Right lung (tissue), 5 donors: ENCODE data around the gene CTF1. TPM values are rescaled to one million over a fixed set of nuclear protein-coding genes. Genes with fewer than 3 reads are reported as not detected.
"Not testable (repeated sequence)": the region's sequence is repeated elsewhere in the genome, so short reads cannot be mapped to it uniquely, and the experiment has no call there.

ENCODE experiments used
- DNase-seq, 2 donors: peaks; one replicate each; pipeline ENCODE4 v3.0.0-alpha.2; 2013
- polyA plus RNA-seq, 5 donors: library from polyadenylated mRNA; unstranded; fragments of 120-200 nt; gene quantifications; one replicate each; pipeline versions ENCODE4 v1.2.1 to v1.2.3, GENCODE V29; 2013; ENCODE audit warnings: inconsistent platforms in 1 of 5, low replicate concordance in 1 of 5; ENCODE audit not compliant: insufficient read length in 5 of 5, insufficient read depth in 1 of 5

The CTF1 gene
- polyA plus RNA-seq, 5 donors = 7.8 to 12.5 (median 10.2) TPM

GRCh38 chr16:30928390-30928789, 32.0 kb downstream of the CTF1 start:
- no peak for DNase-seq

- DNase-seq = no peak
These were observed 32.8 kb downstream of the CTF1 start for GRCh38 chr16:30929167-30929566.

- no peak for DNase-seq
These were observed 33.8 kb downstream of the CTF1 start for GRCh38 chr16:30930160-30930571.

DNA sequence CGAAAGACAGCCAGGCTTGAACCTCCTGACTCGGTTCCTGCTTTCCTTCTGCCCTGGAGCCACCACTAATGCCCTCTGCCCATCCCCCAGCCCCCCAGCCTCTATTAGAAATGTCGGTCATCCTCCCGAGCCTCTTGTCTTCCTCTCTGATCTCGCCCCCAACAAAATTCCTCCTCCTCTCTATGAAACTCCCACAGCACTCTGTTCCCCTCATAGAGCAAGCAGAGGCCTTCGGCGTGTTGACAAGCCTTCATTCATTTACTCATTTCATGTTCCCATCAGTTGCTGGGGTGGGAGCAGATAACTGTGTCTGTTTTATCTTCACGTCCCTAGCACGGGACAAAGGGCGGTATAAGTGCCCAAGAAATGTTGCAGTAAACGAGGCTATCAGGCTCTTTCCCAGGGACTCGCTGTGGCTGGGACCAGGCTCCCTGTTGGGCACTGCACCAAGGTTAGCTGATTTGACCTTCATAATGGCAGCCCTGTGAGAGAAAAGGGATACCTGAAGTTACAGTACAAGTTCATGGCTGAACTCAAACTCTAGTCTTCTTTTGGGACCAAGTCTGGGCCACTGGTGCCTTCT, 34.7 kb downstream of the CTF1 start:
- no peak for DNase-seq

DNA sequence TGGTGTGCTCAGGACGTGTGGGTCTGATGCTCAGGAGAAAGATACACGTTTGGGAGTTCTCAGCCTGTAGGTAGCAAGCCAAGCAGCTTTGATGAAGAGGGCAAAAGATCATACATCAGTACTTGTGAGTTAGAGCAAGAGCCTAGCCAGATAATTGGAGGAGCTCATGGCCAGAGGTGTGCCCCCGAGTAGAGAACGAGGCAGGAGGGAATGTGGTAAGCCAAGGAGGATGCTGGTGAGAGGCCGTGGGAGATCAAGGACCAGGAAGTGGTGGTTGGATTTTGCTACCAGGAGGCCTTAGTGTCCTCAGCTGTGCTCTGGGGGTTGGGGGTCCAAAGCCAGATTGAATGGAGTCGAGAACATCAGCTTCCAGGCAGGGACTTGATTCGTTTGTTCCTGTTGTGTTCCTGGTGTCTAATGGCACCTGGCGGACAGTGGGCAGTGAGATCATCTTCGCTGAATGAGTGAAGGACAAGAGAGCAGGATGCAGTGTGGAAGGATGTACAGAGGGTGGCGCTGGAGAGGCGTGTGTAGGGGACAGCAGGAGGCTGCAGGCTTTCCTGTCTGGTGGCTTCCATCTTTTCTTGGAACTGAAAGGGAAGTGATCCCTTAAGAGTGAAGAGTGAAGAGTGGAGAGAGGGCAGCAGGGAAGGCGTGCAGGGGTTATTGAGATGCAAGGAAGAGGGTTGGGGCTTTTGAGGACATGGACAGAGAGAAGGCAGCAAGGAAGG, 38.6 kb downstream of the CTF1 start:
- DNase-seq = no peak

DNA sequence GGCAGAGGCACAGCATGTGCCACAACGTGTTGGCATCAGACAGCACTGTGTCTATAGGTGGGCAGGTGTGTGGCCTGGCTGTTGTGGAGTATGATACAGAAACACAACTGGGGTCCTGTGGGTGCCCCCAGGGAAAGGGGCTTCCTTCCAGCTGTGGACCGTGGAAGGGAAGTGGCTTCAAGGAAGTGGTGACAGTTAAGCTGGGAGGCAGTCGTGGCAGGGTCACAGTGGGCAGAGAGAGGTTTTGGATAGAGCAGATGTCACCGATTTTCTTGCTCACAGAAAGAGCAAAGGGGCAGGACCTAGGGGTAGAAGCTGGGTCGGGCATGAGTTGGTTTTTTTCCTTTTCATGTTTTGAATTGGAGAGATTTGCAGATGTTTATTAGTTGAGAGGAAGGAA, 41.3 kb downstream of the CTF1 start:
- DNase-seq = no peak

GRCh38 chr16:30939571-30939970, 43.2 kb downstream of the CTF1 start:
- not testable (repeated sequence) for DNase-seq

- no peak for DNase-seq
These were observed 45.4 kb downstream of the CTF1 start for GRCh38 chr16:30941600-30942425.

- DNase-seq = no peak
These were observed 46.0 kb downstream of the CTF1 start for GRCh38 chr16:30942426-30942806.

- DNase-seq = no peak
These were observed 47.9 kb downstream of the CTF1 start for GRCh38 chr16:30944352-30944751.

- no peak for DNase-seq
These were observed 50.5 kb downstream of the CTF1 start for GRCh38 chr16:30946671-30947540.

GRCh38 chr16:30947541-30947858, 51.1 kb downstream of the CTF1 start:
- DNase-seq = no peak

GRCh38 chr16:30947859-30948666, 51.6 kb downstream of the CTF1 start:
- peak; percentile 98 for DNase-seq

DNA sequence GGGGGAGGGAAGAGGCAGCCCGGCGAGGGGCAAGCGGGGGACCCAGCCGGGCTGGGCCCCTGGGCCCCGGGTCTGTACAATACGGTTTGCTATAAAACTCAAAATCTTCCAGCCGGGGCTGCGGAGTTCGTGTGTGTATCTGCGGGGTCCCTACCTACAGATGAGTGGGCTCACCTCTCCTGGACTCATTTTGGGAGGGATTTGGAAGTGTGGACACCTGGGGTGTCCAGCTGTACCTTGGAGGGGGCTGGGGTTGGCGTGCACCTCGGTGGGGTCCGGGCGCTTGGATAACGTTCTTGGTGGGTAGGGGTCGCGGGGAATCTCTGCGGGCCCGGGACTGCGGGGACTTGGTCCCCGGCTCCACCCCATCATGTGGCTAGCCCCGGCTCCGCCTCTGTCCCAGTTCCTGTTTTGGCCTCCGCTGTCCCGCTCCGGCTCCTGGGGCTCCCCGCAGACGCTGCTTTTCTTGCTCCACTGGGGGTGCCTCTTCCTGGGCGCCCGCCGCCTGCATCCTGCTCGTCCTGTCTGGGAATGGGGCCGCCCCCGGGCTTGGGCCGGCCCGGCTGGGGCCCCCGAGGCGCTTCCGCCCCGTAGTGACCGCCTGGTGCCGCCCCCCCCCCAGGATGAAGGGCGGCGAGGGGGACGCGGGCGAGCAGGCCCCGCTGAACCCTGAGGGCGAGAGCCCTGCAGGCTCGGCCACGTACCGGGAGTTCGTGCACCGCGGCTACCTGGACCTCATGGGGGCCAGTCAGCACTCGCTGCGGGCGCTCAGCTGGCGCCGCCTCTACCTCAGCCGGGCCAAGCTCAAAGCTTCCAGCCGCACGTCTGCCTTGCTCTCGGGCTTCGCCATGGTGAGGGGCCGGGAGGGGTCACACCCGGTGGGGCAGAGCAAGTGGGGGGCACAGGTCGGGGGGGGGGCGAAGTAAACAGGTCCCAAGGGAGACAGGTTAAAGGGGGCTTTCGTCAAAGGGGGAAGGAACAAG, 52.5 kb downstream of the CTF1 start, which contains the start of gene ORAI3:
Gene ORAI3, plus strand, starts transcription at position 402 of the 983 bp plus-strand sequence. Its CDS starts 222 bp downstream, at position 624.
- DNase-seq = peak; percentile 69 to 73

- peak in 1 of 2 donors; percentile 38 for DNase-seq
These were observed 53.5 kb downstream of the CTF1 start for GRCh38 chr16:30949650-30950515.

- DNase-seq = no peak
These were observed 54.2 kb downstream of the CTF1 start for GRCh38 chr16:30950516-30951065.

DNA sequence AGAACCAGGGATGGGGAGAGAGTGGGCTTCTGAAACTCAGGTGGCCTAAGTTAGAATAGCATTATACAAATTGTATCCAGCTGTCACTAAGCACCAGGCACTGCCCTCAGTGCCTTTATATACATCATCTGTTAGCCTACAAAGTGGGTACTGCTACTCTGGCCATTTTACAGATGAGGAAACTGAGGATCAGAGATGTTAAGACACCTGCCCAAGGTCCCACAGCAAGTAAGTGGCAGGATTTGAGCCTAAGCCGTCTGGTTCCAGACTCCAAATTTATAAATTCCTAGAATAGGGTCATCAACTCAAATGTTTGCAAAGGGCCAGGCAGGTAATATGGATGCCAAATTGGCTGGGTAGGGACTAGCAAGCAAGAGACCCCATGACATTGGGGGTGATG, 54.8 kb downstream of the CTF1 start:
- DNase-seq = no peak

- peak; percentile 61 to 71 for DNase-seq
These were observed 55.3 kb downstream of the CTF1 start for GRCh38 chr16:30951750-30952149.
